SH-SY5Y (cell line): ENCODE results near the gene ENAM.

Source experiments
- GATA2 ChIP-seq: IDR thresholded peaks from 2 replicates; pipeline ENCODE4 v1.6.1; 2011; ENCODE audit warnings: mild to moderate bottlenecking, low read depth, low read length
- GATA3 ChIP-seq: IDR thresholded peaks from 2 replicates; pipeline ENCODE4 v1.6.1; 2011; ENCODE audit warnings: low read depth, mild to moderate bottlenecking, low read length, moderate library complexity

DNA sequence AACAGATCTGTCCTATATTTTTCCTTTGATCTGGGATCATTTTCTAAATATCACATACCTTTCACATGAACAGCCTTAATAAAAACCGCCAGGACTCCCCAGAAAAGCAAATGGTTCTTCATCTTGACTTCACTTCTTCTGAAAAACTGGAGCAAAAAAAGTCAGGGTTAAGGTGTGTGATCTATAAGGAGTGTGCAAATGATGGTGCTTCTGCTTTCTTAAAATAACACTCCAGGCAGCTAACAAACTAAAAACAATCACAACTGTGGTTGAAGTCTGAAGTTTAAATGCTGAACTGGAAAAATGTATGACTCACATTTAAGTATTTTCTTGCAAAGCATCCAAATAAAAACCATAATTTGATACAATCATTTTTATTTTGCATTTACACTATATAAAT lies 37.8 kb downstream of the ENAM start, which contains the start of gene JCHAIN:
- TF ChIP-seq GATA2, result no peak
- TF ChIP-seq GATA3, result no peak
